ENCODE measurements around the gene TANC1.
"Not testable (repeated sequence)": the region's sequence is repeated elsewhere in the genome, so short reads cannot be mapped to it uniquely, and the experiment has no call there.

The TANC1 gene

DNA sequence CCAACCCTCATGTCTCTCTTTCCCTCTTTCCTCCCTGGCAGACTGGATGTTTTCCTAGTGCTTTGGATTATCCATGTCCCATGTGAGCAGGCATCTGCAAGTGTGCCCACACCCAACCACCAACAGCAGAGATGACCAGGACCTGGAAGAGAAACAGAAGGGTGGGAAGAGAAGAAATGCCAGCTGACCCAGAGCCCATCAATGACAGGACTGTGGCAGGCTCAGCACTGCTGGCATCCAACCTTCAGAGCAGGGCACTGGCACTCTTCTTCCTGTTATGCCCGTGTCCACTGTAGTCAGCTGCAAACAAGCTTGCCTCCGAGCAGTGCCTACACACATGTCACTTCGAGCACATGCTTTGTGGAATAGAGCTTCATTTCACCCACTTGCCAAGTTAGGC is 121.1 kb downstream of the TANC1 start:
- DNase-seq (ENCODE audit: low read depth), result no peak

DNA sequence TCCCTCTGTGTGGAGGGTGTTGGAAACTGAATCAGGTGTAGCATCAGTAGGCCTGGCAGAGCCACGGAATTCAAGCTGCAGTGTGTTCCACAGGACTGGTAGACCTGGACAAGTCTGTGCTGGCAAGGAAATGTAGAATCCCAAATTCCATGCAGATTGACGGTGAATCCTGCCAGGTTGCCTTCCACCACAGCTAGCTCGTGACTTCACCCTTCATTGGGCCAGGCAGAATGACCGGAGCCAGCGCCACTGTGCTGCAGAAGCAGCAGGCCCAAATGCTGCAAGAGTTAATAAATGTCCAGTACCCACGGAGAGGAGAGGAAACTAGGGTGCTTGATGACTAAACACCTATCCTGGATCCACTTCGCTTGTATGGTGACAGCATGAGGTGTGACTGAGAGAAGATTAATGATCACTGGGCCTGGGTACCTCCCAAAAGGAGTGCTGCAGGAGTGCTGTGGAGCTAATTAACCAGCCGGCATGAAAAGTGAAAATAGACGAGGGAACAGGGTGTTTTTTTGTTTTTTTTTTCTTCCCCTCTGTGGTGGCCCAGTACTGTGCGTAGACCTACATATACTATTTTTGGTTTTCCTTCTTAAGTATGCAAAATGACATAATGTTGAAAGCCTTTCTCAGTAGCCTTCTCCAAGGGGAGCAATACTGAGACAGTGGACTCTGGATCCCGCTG is 122.2 kb downstream of the TANC1 start:
- DNase-seq (ENCODE audit: low read depth), result no peak

DNA sequence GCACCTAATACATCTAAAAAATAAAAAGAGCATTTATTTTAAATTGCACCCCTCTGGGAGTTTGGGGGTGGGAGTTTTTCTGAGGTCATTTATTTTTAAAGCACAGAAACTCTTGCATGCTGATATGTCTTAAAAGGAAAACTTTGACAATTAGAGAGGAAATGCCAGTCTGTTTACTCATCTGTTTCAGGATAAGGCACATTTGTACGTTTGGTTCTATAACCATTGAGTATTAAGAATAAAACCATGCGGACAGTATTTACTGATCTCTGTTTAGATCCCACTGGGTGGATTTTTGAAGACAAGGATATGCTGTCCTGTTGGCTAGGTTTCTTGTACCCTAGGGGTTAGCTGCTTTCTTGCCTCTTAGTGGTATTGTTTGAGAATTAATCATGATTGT is 122.9 kb downstream of the TANC1 start:
- no peak for DNase-seq (ENCODE audit: low read depth)

DNA sequence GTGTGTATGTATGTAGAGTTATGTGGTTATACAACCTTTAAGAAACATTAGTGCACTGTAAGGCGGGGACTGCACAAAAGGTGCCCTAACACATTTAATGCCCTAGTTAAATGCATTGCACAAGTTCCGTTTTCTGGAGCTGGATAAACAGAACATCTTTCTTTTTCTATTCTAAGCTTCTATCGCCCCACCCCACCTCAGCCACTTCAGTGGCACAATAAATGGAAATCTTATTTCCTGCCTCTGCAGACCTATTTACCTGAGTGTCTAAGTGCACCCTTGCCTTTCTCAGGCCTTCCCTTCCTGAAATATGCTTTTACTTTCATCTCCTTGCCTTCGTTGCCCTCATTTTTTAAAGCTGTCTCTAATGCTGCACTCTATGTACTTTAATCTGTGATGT is 123.5 kb downstream of the TANC1 start:
- DNase-seq (ENCODE audit: low read depth), result no peak

DNA sequence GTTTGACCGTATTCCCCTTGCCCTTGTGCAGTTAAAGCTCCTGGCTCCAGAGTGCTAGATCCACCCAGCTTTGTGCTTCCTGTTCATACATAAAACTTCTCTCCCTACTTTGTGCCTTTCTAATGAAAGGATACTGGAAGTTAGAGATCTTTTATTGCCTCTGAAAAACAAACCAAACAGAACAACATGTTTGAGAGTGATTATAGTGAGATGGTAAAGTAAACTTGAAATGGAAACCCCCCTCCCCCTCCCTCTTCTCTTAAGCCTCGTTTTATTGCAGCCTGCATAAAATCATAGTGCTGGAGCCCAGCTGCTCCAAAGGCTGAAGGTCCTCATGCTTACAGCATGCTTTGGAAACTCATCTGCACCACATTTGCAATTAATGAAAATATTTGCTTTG is 125.1 kb downstream of the TANC1 start:
- no peak for DNase-seq (ENCODE audit: low read depth)

DNA sequence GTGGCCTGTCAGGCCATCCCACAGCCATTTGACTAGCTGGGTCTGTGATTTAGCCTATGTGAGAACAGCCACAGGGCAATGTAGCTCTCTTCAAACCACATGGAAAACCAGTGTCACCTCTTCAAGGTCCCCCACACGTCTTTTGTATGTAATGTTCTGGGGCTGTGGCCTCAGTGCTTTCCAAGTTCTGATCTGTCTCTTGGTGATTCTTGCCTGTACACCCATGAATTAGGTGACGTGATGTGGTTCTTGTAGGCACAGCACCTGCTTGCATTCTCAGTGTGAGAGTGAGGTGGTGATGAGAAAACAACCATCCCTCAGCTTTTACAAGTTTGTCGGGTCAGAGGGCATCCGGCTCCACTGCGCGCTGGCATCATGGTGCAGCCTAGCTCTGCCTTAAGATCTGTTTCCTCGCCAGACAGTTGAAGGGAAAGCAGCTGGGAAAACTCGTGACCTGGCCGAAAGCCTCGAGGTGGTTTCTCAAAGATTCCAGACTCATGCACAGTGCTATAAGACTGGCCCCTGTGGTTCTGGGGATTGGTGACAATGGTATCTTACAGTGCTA is 125.8 kb downstream of the TANC1 start:
- DNase-seq (ENCODE audit: low read depth), result no peak

DNA sequence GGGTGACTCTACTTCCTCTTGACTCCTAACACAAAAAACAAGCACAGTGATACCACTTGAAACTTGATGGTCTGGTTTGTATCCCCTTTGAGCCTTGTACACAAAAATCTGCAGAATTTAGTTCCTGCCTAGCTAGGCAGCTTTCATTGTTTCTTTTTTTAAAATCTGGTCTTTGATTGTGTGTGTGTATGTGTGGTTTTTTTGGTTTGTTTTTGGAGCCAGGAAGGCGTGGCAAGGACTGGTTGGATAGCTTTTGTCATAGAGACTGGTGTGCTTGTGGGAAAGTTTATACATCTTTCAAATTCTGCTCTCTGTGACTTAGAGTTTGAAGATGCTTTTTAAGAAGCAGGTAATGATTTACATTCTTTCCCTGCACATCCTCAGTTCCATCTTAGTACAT is 127.4 kb downstream of the TANC1 start:
- DNase-seq (ENCODE audit: low read depth), result no peak

DNA sequence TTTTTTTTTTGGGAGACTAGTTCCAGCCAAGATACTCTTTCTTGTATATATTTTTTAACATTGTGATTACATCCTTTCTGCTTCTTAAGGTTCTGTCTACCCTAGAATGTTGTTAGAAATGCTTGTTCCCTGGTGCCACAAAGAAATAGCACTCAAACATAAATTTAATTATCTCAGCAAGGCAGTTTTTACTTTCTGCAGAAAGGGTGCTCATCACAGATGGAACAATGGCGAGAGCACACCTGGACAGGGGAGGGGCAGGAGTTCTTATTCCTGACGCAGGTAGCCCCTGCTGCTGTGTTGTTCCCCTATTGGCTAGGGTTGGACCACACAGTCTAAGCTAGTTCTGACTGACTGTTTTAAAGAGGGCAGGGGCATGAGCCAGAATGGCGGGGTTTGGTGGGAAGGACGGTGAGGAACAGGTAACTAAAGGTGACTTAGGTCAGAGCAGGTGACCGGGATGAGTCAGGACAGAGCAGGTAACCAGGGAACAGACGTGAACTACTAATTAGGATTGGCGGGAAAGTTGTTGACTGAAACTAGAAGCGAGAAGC is 127.9 kb downstream of the TANC1 start:
- DNase-seq (ENCODE audit: low read depth), result not testable (repeated sequence)

DNA sequence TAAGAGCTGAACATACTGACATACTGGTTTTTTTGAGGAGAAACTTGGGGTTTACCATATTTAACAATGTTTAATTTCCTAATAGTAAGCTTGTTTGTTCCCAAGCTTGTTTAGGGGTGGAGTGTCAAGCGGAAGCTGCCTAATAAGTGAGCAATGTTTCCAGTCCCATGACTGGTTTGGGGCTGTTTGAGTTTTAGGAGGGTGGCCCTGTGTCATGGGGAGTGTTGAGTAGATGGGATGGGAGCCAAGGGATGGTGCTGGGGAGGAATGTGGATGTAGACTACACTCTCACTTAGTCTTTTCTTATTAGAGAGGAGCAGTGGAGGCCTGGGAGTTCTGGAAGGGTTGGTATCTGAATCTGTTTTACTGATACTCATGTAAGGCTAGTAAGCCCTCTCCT is 128.5 kb downstream of the TANC1 start:
- DNase-seq (ENCODE audit: low read depth), result no peak

DNA sequence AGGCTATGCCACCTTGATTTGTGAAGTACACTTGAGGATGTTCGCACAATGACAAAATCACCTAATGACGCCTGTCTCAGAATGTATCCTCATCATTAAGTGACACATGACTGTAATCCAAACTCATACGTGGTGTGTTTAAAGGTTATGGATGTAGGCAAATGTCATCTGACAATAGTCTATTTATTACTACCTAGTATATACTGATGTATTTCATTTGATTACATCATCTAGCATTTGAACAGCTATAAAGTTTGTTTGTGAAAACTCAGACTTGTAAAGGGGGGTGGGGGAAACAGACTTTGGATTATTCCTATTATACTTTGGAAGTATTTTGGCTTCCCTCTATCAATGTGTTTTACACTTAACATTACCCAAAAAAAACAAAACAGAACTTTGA is 129.9 kb downstream of the TANC1 start:
- no peak for DNase-seq (ENCODE audit: low read depth)

DNA sequence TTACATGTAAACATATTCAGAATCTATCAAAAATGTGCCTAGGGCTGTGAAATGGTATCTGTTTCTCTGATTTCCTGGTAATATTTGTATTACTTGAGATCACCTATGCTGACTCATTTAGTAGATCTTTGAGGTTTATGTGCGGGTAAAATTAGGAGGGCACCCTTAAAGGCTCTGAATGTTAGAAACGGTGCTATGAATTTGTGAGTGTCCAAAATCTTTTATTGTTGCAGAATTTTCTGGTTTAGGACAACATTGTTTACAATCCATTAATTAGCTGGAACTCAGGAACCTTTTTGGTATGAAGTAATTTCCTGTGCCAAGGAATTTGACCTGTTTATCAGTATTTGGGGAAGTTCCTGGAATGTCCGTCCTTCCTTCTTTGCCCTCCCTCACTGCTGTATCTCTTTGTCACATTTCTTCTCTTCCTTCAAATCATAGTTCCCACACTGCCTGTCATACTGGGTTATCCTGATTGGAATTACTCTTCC is 130.5 kb downstream of the TANC1 start:
- no peak for DNase-seq (ENCODE audit: low read depth)

DNA sequence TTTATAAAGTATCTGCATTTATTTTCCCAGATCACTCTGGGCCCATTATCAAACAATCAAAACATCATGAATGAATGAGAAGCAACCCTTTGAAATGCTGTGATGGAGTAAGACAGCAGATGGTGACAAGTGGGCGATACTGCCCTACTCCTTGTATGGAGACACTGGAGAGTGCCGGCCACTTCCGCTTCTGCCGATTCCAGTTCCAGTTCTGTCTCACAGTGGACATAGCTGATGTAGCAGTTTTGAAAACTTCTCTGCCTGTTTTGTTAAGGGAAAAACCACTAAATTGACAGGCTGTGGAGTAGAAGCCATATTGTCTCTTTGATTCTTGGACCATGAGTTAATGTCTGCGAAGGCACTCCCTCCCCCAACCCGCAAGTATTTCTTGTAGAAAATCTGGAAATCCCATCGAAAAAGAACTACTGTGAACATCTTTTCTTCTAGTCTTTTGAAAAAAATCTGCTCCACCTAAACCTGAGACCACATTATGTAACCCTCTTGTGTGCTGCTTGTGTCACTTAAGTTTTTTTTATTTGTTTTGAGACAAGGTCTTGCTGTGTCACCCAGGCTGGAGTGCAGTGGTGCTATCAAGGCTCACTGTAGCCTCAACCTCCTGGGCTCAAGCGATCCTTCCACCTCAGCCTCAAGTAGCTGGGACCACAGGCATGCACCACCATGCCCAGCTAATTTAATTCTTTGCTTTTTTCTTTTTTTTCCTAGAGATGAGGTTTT is 133.5 kb downstream of the TANC1 start:
- no peak for DNase-seq (ENCODE audit: low read depth)

DNA sequence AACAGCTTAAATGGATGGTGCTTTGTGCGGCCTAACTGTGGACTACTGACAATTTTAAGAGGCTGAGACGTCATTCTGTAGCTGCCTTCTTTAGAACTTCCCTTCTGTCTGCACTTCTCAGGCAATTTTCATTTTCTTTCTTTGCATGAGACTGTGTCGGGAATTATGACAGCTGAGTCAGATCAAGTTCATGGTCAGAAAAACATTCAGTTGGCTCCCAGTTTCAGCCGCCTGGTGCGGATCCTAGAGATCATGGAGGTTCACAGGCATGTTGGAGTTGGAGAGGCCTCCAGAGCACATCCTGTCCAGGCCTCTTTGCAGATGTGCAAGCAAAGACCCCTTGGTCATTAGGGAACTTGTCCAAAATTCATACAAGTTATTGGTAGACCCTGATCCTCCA is 135.0 kb downstream of the TANC1 start:
- no peak for DNase-seq (ENCODE audit: low read depth)

DNA sequence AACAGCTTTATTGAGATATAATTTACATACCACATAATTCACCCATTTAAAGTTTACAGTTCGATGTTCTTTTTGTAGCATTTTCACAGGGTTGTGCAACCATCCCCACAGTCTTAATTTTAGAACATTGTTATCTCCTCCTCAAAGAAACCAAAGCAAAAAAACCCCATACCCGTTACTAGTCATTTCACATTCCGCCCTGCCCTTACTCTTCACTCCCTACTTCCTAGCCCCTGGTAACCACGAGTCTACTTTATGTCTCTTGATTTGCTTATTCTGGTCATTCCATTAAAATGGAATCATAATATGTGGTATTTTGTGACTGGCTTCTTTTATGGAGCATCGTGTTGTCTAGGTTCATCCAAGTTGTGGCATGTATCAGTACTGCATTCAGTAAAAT is 137.7 kb downstream of the TANC1 start:
- no peak for DNase-seq (ENCODE audit: low read depth)

DNA sequence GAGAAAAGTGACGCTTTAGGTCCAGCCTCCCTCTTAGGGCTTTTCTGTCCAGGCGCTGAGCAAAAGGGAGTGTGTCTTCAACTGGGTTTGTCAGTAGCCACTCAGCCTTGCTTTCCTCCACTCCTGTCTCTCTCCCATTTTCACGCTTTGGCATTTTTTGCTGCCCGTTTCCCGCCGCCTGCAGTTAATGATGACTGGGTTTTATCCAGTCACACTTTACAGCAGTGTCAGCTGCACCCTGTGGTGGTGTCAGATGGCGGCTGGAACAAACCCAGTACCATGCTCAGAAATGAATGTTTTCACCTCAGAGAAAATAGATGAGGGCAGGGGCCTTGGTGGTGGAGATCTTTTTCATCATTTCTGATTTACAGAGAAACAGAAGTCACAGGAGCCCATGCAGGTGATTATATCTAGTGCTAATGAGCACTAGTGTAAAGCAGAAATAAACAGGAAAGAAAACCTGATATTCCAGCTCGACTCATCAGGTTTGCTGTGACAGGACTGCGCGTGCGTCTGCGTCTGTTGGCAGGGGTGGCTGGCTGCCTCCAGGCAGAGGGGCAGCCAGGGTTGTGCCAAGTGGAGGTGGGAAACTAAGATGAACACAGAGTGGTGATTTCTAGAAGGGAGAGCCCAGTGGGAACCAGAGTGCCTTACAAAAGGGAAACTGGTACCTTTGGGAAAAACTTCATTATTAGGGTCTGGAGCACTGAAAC is 139.9 kb downstream of the TANC1 start:
- no peak for DNase-seq (ENCODE audit: low read depth)

DNA sequence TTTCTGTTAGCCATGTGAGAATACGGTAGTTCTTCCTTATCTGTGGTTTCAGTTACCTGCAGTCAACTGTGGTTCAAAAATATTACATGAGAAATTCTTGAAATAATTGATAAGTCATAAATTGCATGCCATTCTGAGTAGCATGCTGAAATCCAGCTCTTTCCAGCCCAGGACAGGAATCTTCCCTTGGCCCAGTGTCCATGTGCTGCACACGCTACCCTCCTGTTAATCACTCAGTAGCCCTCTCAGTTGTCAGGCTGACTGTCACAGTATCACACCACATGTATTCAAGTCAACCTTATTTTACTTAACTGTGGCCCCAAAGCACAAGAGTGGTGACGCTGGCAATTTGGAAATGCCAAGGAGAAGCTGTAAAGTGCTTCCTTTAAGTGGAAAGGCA is 141.1 kb downstream of the TANC1 start:
- no peak for DNase-seq (ENCODE audit: low read depth)

DNA sequence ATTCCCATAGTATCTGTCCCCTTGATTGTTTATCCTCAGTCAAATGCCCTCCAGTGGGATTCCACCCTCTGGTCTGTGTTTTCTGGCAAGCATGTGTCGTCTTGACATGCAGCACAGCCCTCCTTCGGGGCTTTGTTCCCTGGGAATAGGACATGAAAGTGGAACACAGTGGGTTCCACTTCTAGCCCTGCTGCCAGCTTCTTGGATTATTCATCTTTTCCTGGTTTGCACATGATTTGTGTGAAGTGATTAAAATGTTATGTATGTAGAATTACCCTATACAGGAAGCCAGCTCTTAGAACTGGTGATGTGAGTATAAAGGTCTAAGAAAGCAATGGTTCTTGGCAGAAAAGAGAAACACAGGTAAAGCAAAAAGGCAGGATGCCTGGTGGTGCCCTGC is 142.3 kb downstream of the TANC1 start:
- DNase-seq (ENCODE audit: low read depth), result no peak

DNA sequence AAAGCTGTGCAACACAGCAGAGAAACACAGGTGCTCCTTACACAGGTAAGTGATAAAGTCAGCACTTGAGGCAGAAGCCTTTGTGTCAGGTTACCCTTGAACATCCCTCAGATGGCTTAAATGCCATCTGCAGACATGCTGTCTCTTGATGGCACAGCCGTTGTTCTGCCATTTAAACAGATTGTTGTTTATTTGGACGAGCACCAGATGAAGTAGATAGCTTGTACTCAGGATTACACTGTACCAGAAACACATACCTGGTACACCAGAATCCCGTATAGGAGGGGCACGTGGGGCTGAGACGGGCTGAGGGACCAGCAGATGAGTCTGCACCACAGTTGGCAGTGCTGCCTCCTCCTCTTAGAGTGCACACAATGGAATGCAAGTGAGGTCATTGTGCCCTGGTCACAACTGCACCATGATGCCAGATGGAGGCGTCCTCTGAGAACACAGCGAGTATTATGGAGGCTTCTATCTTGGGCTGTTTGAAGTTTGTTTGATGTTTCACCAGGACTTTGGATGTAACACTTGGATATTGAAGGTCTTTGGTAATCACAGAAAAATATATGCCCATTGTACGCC is 143.0 kb downstream of the TANC1 start:
- DNase-seq (ENCODE audit: low read depth), result no peak

DNA sequence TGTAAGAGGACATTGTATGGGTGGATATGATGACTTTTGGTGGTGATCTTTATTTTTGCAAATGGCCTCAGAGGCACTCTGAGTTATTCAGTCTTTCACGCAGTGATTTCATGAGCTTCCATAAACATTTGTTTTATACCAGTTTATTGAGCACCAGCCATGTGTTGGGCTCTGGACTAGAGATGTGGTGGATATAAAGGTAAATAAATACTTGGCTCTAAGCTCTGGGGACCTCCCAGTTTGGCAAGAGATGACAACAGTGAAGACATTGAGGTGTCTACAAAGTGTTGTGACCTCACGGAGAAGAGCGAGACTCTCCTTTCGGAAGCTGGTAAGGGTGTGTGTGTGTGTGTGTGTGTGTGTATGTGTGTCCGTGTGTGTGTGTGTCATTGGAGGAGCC is 146.4 kb downstream of the TANC1 start:
- DNase-seq (ENCODE audit: low read depth), result no peak

DNA sequence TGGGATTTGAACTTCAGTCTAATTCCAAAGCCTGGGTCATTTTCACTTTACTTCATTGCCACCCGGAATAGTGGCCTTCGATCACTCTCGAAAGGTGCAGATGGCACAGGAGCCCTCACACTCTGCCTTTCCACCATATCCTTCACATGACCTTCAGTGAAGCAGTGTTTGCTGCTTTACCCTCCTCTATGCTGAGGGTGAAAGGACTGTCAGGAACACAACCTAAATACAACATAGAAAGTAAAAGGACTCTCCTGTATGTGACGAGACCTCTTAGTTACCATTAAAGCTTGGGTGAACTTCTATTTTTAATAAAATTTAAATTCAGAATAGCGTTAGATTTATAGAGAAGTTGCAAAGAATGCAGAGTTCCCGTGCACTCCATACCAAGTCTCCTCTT is 148.5 kb downstream of the TANC1 start:
- DNase-seq (ENCODE audit: low read depth), result no peak

DNA sequence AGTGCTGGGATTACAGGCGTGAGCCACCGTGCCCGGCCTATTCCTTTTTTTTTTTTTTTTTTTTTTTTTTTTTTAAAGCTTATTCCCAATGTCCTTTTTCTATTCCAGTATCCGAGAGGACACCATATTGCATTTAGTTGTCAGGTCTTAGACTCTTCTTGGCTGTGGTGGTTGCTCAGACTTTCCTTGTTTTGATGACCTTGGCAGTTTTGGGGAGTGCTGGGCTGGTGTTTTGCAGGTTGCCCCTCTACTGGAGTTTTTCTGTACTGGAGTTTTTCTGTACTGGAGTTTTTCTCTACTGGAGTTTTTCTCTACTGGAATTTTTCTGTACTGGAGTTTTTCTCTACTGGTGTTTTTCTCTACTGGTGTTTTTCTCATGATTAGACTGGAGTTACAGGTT is 149.2 kb downstream of the TANC1 start:
- DNase-seq (ENCODE audit: low read depth), result no peak

Data from stimulated activated CD8-positive, alpha-beta memory T cell treated with anti-CD3 and anti-CD28 coated beads, Interleukin-4, amount 100 ng/mL, for 24 hours (primary cell).